HG03460 (cell line): Measurements from ENCODE around the gene TTC5.
"Not testable (repeated sequence)": the region's sequence is repeated elsewhere in the genome, so short reads cannot be mapped to it uniquely, and the experiment has no call there.

ENCODE experiments used
- ATAC-seq: cut with Tn5 transposase; IDR thresholded peaks from one replicate; pipeline ENCODE4 v1.9.1; 2021; ENCODE audit not compliant: unreplicated experiment

TTC5 gene

DNA sequence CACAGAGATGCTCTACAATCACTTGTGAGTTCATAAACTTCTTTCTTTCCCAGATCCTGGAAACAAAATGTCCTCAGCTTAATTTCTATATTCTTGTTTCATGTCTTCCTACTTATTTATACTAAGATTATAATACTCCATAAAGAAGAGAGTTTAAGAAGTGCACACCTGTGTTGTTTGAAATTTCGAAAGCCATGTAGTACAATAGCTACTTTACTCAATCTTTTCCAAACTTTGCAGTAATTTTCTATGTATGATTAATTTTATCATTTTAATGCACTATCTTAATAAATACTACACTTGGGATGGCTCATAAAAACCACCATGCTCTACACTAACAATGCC, 300 bp upstream of the TTC5 start:
- ATAC-seq: no peak

DNA sequence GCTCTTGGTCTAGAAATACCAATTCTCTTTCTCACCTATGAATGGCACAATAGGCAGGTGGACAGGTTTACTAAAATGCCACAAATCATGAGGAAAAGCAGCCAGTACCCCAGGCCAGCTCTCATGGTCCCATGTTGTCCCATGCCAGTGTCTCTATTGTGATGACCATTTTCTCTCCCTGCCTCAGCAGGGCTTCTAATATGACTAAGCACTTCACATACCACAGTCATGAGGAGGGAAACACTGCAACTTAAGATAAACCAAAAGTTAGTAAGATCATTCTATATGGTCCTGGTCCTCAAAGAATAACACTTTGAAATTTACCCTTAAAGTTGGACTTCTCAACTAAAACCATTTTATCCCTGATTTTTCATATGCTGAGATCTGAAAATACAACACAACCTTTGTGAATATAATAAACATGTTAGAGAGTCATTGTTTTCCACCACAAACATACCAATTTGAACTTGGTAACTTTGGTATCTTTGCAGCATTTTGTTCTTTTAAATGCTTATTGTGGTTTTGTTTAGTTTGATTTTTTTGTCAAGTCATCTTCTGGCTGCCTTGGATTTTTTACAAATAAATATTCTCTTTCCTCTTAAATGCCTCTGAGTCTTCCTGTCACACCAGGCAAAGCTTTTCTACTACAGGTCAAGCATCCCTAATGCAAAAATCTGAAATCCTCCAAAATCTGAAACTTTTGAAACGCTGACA, 3.6 kb downstream of the TTC5 start:
- no peak for ATAC-seq

- no peak for ATAC-seq
These were observed 10.7 kb downstream of the TTC5 start for GRCh38 chr14:20295067-20295466.

DNA sequence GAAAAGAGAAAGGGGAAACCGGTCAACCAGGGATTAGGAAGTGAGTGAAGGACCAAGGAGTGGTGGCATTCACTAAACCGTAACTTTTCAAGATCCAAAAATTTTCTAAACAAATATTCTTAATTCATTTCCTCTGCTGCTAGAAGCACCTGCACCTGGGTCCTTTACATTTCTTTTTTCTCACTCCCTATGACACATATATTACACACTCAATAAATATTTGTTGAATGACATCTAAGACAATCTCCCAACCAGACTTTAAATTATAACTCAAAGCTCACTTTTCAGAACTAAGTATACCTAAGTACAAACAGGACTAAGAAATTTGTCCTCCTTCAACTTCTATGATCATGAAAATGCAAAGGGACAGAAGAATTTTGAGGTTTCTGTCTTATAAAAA, 11.1 kb downstream of the TTC5 start:
- no peak for ATAC-seq

DNA sequence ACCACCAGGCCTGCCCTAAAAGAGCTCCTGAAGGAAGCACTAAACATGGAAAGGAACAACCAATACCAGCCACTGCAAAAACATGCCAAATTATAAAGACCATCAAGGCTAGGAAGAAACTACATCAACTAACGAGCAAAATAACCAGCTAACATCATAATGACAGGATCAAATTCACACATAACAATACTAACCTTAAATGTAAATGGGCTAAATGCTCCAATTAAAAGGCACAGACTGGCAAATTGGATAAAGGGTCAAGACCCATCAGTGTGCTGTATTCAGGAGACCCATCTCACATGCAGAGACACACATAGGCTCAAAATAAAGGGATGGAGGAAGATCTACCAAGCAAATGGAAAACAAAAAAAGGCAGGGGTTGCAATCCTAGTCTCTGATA, 23.8 kb downstream of the TTC5 start:
- ATAC-seq: not testable (repeated sequence)

GRCh38 chr14:20280265-20280664, 25.5 kb downstream of the TTC5 start:
- ATAC-seq: not testable (repeated sequence)

DNA sequence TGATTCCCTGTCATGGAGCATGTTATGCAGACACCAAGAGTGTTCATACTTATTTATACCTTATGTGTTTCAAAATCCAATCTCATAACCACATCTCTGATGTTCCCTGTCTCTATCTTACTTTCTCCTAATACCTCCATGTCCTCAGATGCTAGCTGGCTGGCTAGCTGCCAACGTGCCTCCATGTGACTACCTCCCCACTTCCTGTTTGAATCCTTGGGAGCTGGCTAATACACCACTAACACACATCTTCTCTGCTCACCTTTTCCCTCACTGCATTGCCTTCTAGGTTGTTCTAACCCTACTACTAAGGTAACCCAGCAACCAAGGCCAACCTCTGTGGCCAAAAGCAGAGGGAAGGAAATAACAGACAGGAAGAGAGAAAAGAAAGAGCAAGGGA, 27.3 kb downstream of the TTC5 start:
- ATAC-seq: no peak

- ATAC-seq: no peak
These were observed 28.3 kb downstream of the TTC5 start for GRCh38 chr14:20277409-20277808.

GRCh38 chr14:20274062-20274461, 31.7 kb downstream of the TTC5 start:
- no peak for ATAC-seq

- not testable (repeated sequence) for ATAC-seq
These were observed 41.4 kb downstream of the TTC5 start for GRCh38 chr14:20264361-20264760.

GRCh38 chr14:20262642-20263128, 43.1 kb downstream of the TTC5 start:
- ATAC-seq: no peak

GRCh38 chr14:20247646-20248246, 58.0 kb downstream of the TTC5 start:
- no peak for ATAC-seq
